RWPE2 (cell line): ENCODE results near the gene BTG4.

ENCODE experiments used
- ATAC-seq: fragments of 200-7000 bp; cut with Tn5 transposase; 3 replicates; pipeline ENCODE4 v1.9.1; 2021; ENCODE audit warnings: low read depth
- DNase-seq: peaks from one replicate; pipeline ENCODE4 v3.0.0-alpha.2; 2020; ENCODE audit warnings: low spot score
- H3K27ac ChIP-seq: fragments of 450-650 bp; 2 replicates; pipeline ENCODE4 v1.5.1; 2017; ENCODE audit warnings: mild to moderate bottlenecking; ENCODE audit not compliant: poor library complexity, severe bottlenecking
- H3K27me3 ChIP-seq: fragments of 250-450 bp; sonication (Bioruptor Pico); 2 replicates; pipeline ENCODE4 v1.5.1; 2021; ENCODE audit warnings: mild to moderate bottlenecking, moderate library complexity; ENCODE audit not compliant: insufficient read depth, poor library complexity, severe bottlenecking
- H3K36me3 ChIP-seq: fragments of 250-450 bp; sonication (Bioruptor Pico); 2 replicates; pipeline ENCODE4 v1.5.1; 2020; ENCODE audit warnings: low read depth, mild to moderate bottlenecking, moderate library complexity
- H3K4me1 ChIP-seq: fragments of 250-450 bp; sonication (Bioruptor Pico); 2 replicates; pipeline ENCODE4 v1.5.1; 2021; ENCODE audit warnings: mild to moderate bottlenecking, moderate library complexity; ENCODE audit not compliant: insufficient read depth, poor library complexity, severe bottlenecking
- H3K4me3 ChIP-seq: fragments of 250-450 bp; sonication (Bioruptor Pico); 2 replicates; pipeline ENCODE4 v1.5.1; 2021; ENCODE audit warnings: mild to moderate bottlenecking, moderate library complexity; ENCODE audit not compliant: severe bottlenecking
- H3K9me3 ChIP-seq: fragments of 250-450 bp; sonication (Bioruptor Pico); 2 replicates; pipeline ENCODE4 v1.5.1; 2021; ENCODE audit warnings: mild to moderate bottlenecking, moderate library complexity; ENCODE audit not compliant: severe bottlenecking
- TF ChIP-seq, protein P1 (sequence below): fragments of 450-650 bp; IDR thresholded peaks from one replicate; pipeline ENCODE4 v1.5.1; 2017; ENCODE audit warnings: mild to moderate bottlenecking, moderate library complexity; ENCODE audit not compliant: poor library complexity, severe bottlenecking

Gene BTG4

DNA sequence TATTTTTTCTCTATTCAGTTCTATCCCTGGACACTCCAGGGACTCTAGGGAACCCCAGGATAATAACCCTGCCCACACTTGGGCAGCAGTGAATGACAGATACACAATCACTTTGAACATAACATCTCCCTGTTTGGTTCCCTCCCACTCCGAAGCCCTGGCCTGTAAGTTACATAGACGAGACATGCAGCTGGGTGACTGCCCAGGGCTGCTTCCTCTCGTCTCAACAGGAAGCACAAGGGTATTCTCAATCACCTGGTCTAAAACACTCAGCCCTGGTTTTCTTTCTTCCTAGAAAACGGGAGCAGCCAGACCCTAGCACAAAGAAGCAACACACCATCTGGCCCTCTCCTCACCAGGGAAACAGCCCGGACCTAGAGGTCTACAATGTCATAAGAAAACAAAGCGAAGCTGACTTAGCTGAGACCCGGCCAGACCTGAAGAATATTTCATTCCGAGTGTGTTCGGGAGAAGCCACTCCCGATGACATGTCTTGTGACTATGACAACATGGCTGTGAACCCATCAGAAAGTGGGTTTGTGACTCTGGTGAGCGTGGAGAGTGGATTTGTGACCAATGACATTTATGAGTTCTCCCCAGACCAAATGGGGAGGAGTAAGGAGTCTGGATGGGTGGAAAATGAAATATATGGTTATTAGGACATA is 47.7 kb upstream of the BTG4 start:
- Histone ChIP-seq H3K9me3 (no peaks in the 10 kb centered on the region), H3K4me1 (peaks cover 38% of the 10 kb centered on the region), H3K27ac (no peak overlapping the region), H3K27me3 (no peaks in the 10 kb centered on the region), H3K36me3 (no peaks in the 10 kb centered on the region), H3K4me3 (no peak overlapping the region)
- TF ChIP-seq, protein P1, sequence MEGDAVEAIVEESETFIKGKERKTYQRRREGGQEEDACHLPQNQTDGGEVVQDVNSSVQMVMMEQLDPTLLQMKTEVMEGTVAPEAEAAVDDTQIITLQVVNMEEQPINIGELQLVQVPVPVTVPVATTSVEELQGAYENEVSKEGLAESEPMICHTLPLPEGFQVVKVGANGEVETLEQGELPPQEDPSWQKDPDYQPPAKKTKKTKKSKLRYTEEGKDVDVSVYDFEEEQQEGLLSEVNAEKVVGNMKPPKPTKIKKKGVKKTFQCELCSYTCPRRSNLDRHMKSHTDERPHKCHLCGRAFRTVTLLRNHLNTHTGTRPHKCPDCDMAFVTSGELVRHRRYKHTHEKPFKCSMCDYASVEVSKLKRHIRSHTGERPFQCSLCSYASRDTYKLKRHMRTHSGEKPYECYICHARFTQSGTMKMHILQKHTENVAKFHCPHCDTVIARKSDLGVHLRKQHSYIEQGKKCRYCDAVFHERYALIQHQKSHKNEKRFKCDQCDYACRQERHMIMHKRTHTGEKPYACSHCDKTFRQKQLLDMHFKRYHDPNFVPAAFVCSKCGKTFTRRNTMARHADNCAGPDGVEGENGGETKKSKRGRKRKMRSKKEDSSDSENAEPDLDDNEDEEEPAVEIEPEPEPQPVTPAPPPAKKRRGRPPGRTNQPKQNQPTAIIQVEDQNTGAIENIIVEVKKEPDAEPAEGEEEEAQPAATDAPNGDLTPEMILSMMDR, result no peak
- no peak for DNase-seq
- ATAC-seq, result no peak

DNA sequence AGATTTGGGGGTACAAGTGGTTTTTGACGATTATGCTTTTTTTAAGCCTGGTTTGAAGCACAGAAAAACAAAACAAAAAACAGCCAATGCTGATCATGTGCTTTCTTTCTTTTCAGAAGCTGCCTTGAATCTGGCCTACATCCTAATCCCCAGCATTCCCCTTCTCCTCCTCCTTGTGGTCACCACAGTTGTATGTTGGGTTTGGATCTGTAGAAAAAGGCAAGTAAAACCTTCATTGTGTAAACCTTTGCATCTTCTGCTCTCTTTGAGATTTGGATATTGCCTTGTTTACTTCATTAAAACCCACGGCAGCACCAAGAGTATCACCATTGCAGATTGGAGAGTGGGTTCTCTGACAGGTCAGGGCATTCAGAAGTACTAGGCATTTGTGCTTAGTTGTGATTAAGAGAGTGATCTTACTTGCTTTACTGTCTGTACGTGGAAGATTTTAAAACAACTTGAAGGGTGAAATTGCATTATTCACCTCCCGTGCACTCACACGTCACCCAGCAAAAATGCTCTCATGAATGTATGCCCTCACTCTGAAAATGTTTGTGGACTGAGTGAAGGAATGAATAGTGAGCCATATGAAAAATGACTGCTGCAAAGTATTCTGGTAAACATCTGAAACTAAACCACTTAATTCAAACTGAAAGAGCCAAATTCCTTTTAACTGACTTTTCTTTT is 45.4 kb upstream of the BTG4 start:
- Histone ChIP-seq H3K27me3 (no peaks in the 10 kb centered on the region), H3K27ac (peak overlapping the region; percentile 90), H3K36me3 (no peaks in the 10 kb centered on the region), H3K9me3 (no peaks in the 10 kb centered on the region), H3K4me3 (no peak overlapping the region), H3K4me1 (peaks cover 51% of the 10 kb centered on the region)
- DNase-seq (no peak), ATAC-seq (peak; percentile 71)
- TF ChIP-seq, protein P1, result no peak

DNA sequence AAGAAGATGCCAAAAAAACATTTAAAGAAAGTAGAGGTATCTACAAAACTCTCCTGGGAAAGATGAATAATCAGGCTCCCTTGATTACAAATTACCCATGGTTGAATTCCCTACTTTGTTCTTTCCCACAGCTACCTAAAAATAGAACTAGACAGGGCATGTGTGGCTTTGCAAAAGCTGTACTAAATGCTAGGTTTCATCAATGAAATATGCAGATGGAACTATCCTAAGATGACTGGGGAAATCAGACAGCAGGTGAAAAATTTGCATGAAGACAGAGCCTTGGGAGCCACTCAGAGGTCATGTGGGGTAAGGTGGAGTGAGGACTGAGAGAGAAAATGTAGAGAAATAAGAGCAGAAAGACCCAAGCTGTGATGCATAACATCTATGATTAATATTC is 43.1 kb upstream of the BTG4 start:
- no peaks in the 10 kb centered on the region for H3K27me3 ChIP-seq
- ATAC-seq (peak; percentile 63), DNase-seq (no peak)
- H3K27ac ChIP-seq, result peak overlapping the region; percentile 90
- no peaks in the 10 kb centered on the region for H3K9me3 ChIP-seq
- H3K4me1 ChIP-seq, result peaks cover 38% of the 10 kb centered on the region
- no peaks in the 10 kb centered on the region for H3K36me3 ChIP-seq
- TF ChIP-seq, protein P1, result peak; percentile 23
- H3K4me3 ChIP-seq, result no peak overlapping the region

DNA sequence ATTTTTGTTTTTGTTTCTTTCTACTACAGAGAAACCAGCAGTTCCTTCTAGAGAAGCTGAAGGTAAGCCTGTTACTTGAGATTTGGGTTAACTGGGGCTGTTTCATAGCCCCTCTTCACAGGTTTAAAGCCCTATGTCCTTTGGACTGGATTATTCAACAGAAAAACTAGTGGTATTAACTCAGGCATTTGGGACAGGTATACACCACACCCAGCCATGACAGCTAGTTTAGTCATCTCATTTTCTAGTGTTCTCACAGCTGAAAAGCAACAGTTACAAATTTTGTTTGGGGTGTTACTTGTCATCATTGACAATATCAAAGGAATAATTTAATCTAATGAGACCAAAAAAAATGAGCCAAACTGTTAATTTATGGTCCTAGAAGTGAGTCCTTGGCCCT is 42.3 kb upstream of the BTG4 start:
- TF ChIP-seq, protein P1, result no peak
- H3K9me3 ChIP-seq, result no peaks in the 10 kb centered on the region
- H3K27me3 ChIP-seq, result no peaks in the 10 kb centered on the region
- no peaks in the 10 kb centered on the region for H3K36me3 ChIP-seq
- DNase-seq (no peak), ATAC-seq (peak; percentile 70)
- H3K27ac ChIP-seq, result peak overlapping the region; percentile 90
- no peak overlapping the region for H3K4me3 ChIP-seq
- H3K4me1 ChIP-seq, result peaks cover 38% of the 10 kb centered on the region

DNA sequence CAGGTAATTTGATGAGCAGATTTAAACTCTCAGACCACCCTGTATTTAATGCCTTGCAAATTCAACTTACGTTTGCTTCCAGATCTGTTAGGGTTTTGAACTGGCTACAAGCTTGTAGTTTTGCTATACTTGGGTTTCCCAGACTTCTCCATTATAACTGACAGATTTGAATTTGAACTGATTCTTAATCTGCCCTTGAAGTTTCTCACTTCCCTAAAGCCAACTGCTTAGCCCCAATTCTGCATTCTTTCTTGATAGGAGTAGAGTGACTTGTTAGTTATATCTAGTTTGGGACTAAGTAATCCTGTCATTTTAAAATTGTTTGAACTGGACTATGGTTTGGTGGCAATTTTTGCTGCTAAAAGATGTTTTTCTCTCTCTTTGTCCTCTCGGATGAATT is 38.1 kb upstream of the BTG4 start:
- H3K9me3 ChIP-seq, result no peaks in the 10 kb centered on the region
- no peaks in the 10 kb centered on the region for H3K27me3 ChIP-seq
- no peak for ATAC-seq
- no peak overlapping the region for H3K4me3 ChIP-seq
- peaks cover 16% of the 10 kb centered on the region for H3K4me1 ChIP-seq
- TF ChIP-seq, protein P1, result no peak
- no peak for DNase-seq
- no peak overlapping the region for H3K27ac ChIP-seq
- H3K36me3 ChIP-seq, result no peaks in the 10 kb centered on the region
